ENCODE results near the gene CLMN. TPM values are rescaled to one million over a fixed set of nuclear protein-coding genes. Genes with fewer than 3 reads are reported as not detected.
"Not testable (repeated sequence)": the region's sequence is repeated elsewhere in the genome, so short reads cannot be mapped to it uniquely, and the experiment has no call there.

Gene CLMN
- polyA plus RNA-seq, 3 donors = 22.0 to 33.7 (median 23.2) TPM

DNA sequence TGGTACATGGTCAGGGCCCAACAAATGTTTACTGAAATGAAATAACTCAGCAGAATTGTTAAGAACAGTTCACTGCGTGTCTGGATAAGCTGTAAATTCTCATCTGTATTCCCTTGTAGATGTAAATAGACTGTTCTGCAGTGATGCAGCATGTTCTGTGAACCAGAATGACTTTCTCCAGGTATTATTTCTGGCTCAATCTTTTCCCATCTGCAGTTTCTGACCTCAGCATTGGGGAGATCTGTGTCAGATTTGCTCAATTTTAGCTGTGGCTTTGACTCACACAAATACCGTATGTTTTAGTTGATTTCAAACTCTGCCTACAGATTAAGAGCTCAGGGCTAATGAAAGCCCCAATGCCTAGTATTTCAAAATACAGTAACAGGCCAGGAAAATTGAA lies 113.2 kb downstream of the CLMN start:
- peaks cover 3 to 19% (median 8%) of the 10 kb centered on the region in 7 donors for H3K9me3 Mint-ChIP-seq

DNA sequence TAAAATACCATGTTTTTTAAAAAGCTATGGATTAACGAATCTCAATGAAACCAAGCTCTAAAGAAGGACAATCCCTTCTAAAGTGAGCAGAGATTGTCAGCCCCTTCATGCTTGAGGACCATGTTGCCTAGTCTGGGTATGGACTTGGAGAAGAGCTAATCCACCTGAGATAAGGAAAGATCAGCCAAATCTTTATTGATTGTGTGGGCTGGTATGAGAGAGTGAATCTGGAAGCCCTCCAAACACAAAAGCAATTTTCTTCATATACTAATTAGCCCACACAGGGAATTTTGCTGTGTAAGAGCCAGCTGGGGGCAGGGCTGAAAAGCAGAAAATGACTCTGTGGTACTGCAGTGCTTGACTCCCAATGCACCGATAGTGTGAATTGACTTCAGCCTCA lies 115.0 kb downstream of the CLMN start:
- Mint-ChIP-seq H3K36me3 (peaks cover 45 to 78% of the 10 kb centered on the region in 2 donors), H3K4me3 (no peak overlapping the region), H3K9me3 (peaks cover 3 to 19% (median 8%) of the 10 kb centered on the region in 7 donors), H3K27ac (no peak overlapping the region), H3K27me3 (ENCODE audit: low read depth in 3 of 3) (no peaks in the 10 kb centered on the region), H3K4me1 (no peaks in the 10 kb centered on the region)
- Histone ChIP-seq H3K27ac (ENCODE audit: low read depth in 1 of 2, low read length in 2 of 2) (no peak overlapping the region), H3K4me1 (ENCODE audit: control insufficient read depth in 1 of 2, insufficient read depth in 2 of 2, low read length in 2 of 2) (no peaks in the 10 kb centered on the region), H3K36me3 (replicated peaks in 1 of 2; ENCODE audit: control insufficient read depth in 1 of 2, insufficient read depth in 2 of 2, low read length in 2 of 2) (peaks cover 47 to 55% of the 10 kb centered on the region in 2 donors), H2AFZ (ENCODE audit: insufficient read depth, low read depth, low read length, poor library complexity, severe bottlenecking) (no peak overlapping the region), H3K9me3 (replicated peaks in 1 of 2; ENCODE audit: control insufficient read depth in 1 of 2, insufficient read depth in 1 of 2, low read length in 2 of 2) (peaks cover 0 to 2% of the 10 kb centered on the region in 2 donors), H3K79me2 (ENCODE audit: insufficient read depth, low read length) (no peaks in the 10 kb centered on the region), H3K27me3 (ENCODE audit: control insufficient read depth in 2 of 2, insufficient read depth in 2 of 2, low read length in 2 of 2) (no peaks in the 10 kb centered on the region), H3K4me2 (replicated peaks; ENCODE audit: extremely low read depth, low read length, poor library complexity, severe bottlenecking) (no peak overlapping the region), H4K20me1 (ENCODE audit: insufficient read depth, low read length) (no peaks in the 10 kb centered on the region), H3K4me3 (replicated peaks in 1 of 3; ENCODE audit: low read depth in 2 of 3, low read length in 3 of 3) (no peak overlapping the region), H3K9ac (ENCODE audit: insufficient read depth, low read length, poor library complexity, severe bottlenecking) (no peak overlapping the region)
- 100% methylated on average over 2 of the region's 2 CpGs for WGBS (ENCODE audit: insufficient coverage)
- TF ChIP-seq, protein P1, sequence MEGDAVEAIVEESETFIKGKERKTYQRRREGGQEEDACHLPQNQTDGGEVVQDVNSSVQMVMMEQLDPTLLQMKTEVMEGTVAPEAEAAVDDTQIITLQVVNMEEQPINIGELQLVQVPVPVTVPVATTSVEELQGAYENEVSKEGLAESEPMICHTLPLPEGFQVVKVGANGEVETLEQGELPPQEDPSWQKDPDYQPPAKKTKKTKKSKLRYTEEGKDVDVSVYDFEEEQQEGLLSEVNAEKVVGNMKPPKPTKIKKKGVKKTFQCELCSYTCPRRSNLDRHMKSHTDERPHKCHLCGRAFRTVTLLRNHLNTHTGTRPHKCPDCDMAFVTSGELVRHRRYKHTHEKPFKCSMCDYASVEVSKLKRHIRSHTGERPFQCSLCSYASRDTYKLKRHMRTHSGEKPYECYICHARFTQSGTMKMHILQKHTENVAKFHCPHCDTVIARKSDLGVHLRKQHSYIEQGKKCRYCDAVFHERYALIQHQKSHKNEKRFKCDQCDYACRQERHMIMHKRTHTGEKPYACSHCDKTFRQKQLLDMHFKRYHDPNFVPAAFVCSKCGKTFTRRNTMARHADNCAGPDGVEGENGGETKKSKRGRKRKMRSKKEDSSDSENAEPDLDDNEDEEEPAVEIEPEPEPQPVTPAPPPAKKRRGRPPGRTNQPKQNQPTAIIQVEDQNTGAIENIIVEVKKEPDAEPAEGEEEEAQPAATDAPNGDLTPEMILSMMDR (IDR thresholded peaks at IDR 0.05) = no peak
- no peak for DNase-seq
- intact Hi-C loops (cut with micrococcal nuclease) = no loop called here

More for the DNA sequence above, 113.2 kb downstream of the CLMN start:
- Mint-ChIP-seq H3K27me3 (ENCODE audit: low read depth in 3 of 3) (no peaks in the 10 kb centered on the region), H3K36me3 (peaks cover 43 to 79% of the 10 kb centered on the region in 2 donors), H3K4me3 (no peak overlapping the region), H3K27ac (no peak overlapping the region), H3K4me1 (no peaks in the 10 kb centered on the region)
- Histone ChIP-seq H3K79me2 (ENCODE audit: insufficient read depth, low read length) (no peaks in the 10 kb centered on the region), H3K4me3 (replicated peaks in 1 of 3; ENCODE audit: low read depth in 2 of 3, low read length in 3 of 3) (no peak overlapping the region), H3K9ac (ENCODE audit: insufficient read depth, low read length, poor library complexity, severe bottlenecking) (no peak overlapping the region), H4K20me1 (ENCODE audit: insufficient read depth, low read length) (no peaks in the 10 kb centered on the region), H3K4me2 (replicated peaks; ENCODE audit: extremely low read depth, low read length, poor library complexity, severe bottlenecking) (no peak overlapping the region), H3K36me3 (replicated peaks in 1 of 2; ENCODE audit: control insufficient read depth in 1 of 2, insufficient read depth in 2 of 2, low read length in 2 of 2) (peaks cover 45 to 55% of the 10 kb centered on the region in 2 donors), H3K27ac (ENCODE audit: low read depth in 1 of 2, low read length in 2 of 2) (no peak overlapping the region), H2AFZ (ENCODE audit: insufficient read depth, low read depth, low read length, poor library complexity, severe bottlenecking) (no peak overlapping the region), H3K4me1 (ENCODE audit: control insufficient read depth in 1 of 2, insufficient read depth in 2 of 2, low read length in 2 of 2) (no peaks in the 10 kb centered on the region), H3K27me3 (ENCODE audit: control insufficient read depth in 2 of 2, insufficient read depth in 2 of 2, low read length in 2 of 2) (no peaks in the 10 kb centered on the region), H3K9me3 (replicated peaks in 1 of 2; ENCODE audit: control insufficient read depth in 1 of 2, insufficient read depth in 1 of 2, low read length in 2 of 2) (peaks cover 0 to 2% of the 10 kb centered on the region in 2 donors)
- intact Hi-C loops (cut with micrococcal nuclease) = no loop called here
- TF ChIP-seq, protein P1 (IDR thresholded peaks at IDR 0.05) = no peak
- no peak for DNase-seq
- WGBS (ENCODE audit: insufficient coverage) = 60% methylated on average over 1 of the region's 2 CpGs

DNA sequence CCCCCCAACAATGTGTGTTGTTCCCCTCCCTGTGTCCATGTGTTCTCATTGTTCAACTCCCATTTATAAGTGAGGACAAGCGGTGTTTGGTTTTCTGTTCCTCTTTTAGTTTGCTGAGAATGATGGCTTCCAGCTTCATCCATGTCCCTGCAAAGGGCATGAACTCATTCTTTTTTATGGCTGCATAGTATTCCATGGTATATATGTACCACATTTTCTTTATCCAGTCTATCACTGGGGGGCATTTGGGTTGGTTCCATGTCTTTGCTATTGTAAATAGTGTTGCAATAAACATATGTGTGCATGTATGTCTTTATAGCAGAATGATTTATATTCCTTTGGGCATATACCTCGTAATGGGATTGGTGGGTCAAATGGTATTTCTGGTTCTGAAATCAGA lies 118.0 kb downstream of the CLMN start:
- H4K20me1 ChIP-seq (ENCODE audit: insufficient read depth, low read length); H3K27me3 Mint-ChIP-seq (ENCODE audit: low read depth in 3 of 3); H3K27ac Mint-ChIP-seq; H3K27ac ChIP-seq (ENCODE audit: low read depth in 1 of 2, low read length in 2 of 2); H2AFZ ChIP-seq (ENCODE audit: insufficient read depth, low read depth, low read length, poor library complexity, severe bottlenecking); H3K79me2 ChIP-seq (ENCODE audit: insufficient read depth, low read length); H3K4me2 ChIP-seq (replicated peaks; ENCODE audit: extremely low read depth, low read length, poor library complexity, severe bottlenecking); DNase-seq; H3K9ac ChIP-seq (ENCODE audit: insufficient read depth, low read length, poor library complexity, severe bottlenecking); H3K4me1 Mint-ChIP-seq; H3K9me3 ChIP-seq (replicated peaks in 1 of 2; ENCODE audit: control insufficient read depth in 1 of 2, insufficient read depth in 1 of 2, low read length in 2 of 2); H3K4me3 Mint-ChIP-seq; H3K4me1 ChIP-seq (ENCODE audit: control insufficient read depth in 1 of 2, insufficient read depth in 2 of 2, low read length in 2 of 2); intact Hi-C loops (cut with micrococcal nuclease); H3K4me3 ChIP-seq (replicated peaks in 1 of 3; ENCODE audit: low read depth in 2 of 3, low read length in 3 of 3); H3K27me3 ChIP-seq (ENCODE audit: control insufficient read depth in 2 of 2, insufficient read depth in 2 of 2, low read length in 2 of 2): not testable (repeated sequence)
- peaks cover 32 to 34% of the 10 kb centered on the region in 2 donors for H3K36me3 ChIP-seq (replicated peaks in 1 of 2; ENCODE audit: control insufficient read depth in 1 of 2, insufficient read depth in 2 of 2, low read length in 2 of 2)
- H3K36me3 Mint-ChIP-seq = peaks cover 60 to 69% of the 10 kb centered on the region in 2 donors
- H3K9me3 Mint-ChIP-seq = peaks cover 3 to 19% (median 8%) of the 10 kb centered on the region in 7 donors
- WGBS (ENCODE audit: insufficient coverage) = no CpG with 5 or more reads among the region's 2 CpGs
